ENCODE data around the gene DBF4B. TPM values are rescaled to one million over a fixed set of nuclear protein-coding genes. Genes with fewer than 3 reads are reported as not detected.

The DBF4B gene
- total and polyA plus RNA-seq, 12 donors = 1.9 to 10.5 (median 4.7) TPM

- Histone ChIP-seq H3K27ac (no peak overlapping the region), H3K4me1 (replicated peaks in 1 of 2) (no peaks in the 10 kb centered on the region), H3K27me3 (no peaks in the 10 kb centered on the region), H3K36me3 (replicated peaks in 1 of 2) (no peaks in the 10 kb centered on the region), H3K4me3 (no peak overlapping the region), H3K9me3 (replicated peaks in 1 of 3) (no peaks in the 10 kb centered on the region)
- no peak for TF ChIP-seq CTCF (IDR thresholded peaks at IDR 0.05)
- no peak for TF ChIP-seq POLR2A (IDR thresholded peaks at IDR 0.05)
- no peak for DNase-seq
- intact Hi-C loops (cut with DNase I) = no loop called here
These were observed 39.1 kb downstream of the DBF4B start for GRCh38 chr17:44747566-44747965.

- no peaks in the 10 kb centered on the region for H3K27me3 ChIP-seq
- H3K27ac ChIP-seq = no peak overlapping the region
- DNase-seq = no peak
- TF ChIP-seq CTCF (IDR thresholded peaks at IDR 0.05) (no peak), POLR2A (IDR thresholded peaks at IDR 0.05) (no peak)
- no peaks in the 10 kb centered on the region for H3K4me1 ChIP-seq (replicated peaks in 1 of 2)
- no peaks in the 10 kb centered on the region for H3K9me3 ChIP-seq (replicated peaks in 1 of 3)
- intact Hi-C loops (cut with DNase I) = no loop called here
- 83 to 93% (median 88%) methylated on average over 6 to 19 of the region's 19 CpGs for WGBS, 4 donors
- H3K36me3 ChIP-seq (replicated peaks in 1 of 2) = no peaks in the 10 kb centered on the region
- H3K4me3 ChIP-seq = peak overlapping the region in 1 of 4 donors; percentile 5
These were observed 40.9 kb downstream of the DBF4B start for GRCh38 chr17:44749076-44749979.

- peak overlapping the region in 1 of 4 donors; percentile 5 for H3K4me3 ChIP-seq
- whole genome bisulfite sequencing, 4 donors = 63 to 77% (median 70%) methylated on average over 9 of the region's 9 CpGs
- no peaks in the 10 kb centered on the region for H3K9me3 ChIP-seq (replicated peaks in 1 of 3)
- intact Hi-C loops (cut with DNase I) = no loop called here
- no peaks in the 10 kb centered on the region for H3K4me1 ChIP-seq (replicated peaks in 1 of 2)
- DNase-seq = no peak
- TF ChIP-seq CTCF (IDR thresholded peaks at IDR 0.05) = no peak
- TF ChIP-seq POLR2A (IDR thresholded peaks at IDR 0.05) = no peak
- H3K36me3 ChIP-seq (replicated peaks in 1 of 2) = no peaks in the 10 kb centered on the region
- no peaks in the 10 kb centered on the region for H3K27me3 ChIP-seq
- H3K27ac ChIP-seq = no peak overlapping the region
These were observed 41.5 kb downstream of the DBF4B start for GRCh38 chr17:44749980-44750318.

GRCh38 chr17:44751331-44751730 lies 42.9 kb downstream of the DBF4B start:
- Histone ChIP-seq H3K27ac (no peak overlapping the region), H3K9me3 (replicated peaks in 1 of 3) (no peaks in the 10 kb centered on the region), H3K4me1 (replicated peaks in 1 of 2) (no peaks in the 10 kb centered on the region), H3K36me3 (replicated peaks in 1 of 2) (no peaks in the 10 kb centered on the region), H3K4me3 (no peak overlapping the region), H3K27me3 (no peaks in the 10 kb centered on the region)
- no peak for TF ChIP-seq CTCF (IDR thresholded peaks at IDR 0.05)
- no peak for TF ChIP-seq POLR2A (IDR thresholded peaks at IDR 0.05)
- DNase-seq = no peak
- intact Hi-C loops (cut with DNase I) = no loop called here
- WGBS, 4 donors = 89 to 97% (median 92%) methylated on average over 7 of the region's 7 CpGs
